ENCODE results near the gene FAM222A.

FAM222A gene

DNA sequence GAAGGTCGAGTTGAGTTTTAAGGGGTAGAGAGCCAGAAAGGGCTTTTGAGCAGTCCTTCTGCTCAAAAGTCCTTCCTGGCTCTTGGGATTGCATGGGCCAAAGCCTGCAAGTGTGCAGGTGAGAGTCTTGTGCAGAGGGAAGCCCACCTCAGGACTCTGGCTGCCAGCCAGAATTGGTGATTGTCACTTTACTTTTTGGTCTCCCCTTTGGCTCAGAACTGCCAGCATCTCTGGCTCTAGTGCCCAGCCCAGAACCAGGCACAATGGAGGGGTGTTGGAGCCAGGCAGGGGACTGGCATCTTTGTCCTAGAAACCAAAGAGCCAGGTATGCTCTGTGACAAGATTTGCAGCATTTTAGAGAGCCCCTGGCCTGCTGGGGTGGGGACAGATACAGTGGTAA is 23.5 kb downstream of the FAM222A start:
- no peak overlapping the region for H3K9ac ChIP-seq (ENCODE audit: low read depth, low read length)
- peaks cover 22% of the 10 kb centered on the region for H3K27me3 ChIP-seq (ENCODE audit: control insufficient read depth, insufficient read depth, low read length)
- H3K36me3 ChIP-seq (ENCODE audit: insufficient read depth, low read length) = no peaks in the 10 kb centered on the region
- H3K4me1 ChIP-seq (ENCODE audit: control insufficient read depth, insufficient read depth, low read length) = peaks cover 3% of the 10 kb centered on the region
- no peak overlapping the region for H3K4me2 ChIP-seq (ENCODE audit: low read length)
- no peak overlapping the region for H3K4me3 ChIP-seq (ENCODE audit: low read length)
- H3K9me3 ChIP-seq (replicated peaks; ENCODE audit: low read length) = no peaks in the 10 kb centered on the region

DNA sequence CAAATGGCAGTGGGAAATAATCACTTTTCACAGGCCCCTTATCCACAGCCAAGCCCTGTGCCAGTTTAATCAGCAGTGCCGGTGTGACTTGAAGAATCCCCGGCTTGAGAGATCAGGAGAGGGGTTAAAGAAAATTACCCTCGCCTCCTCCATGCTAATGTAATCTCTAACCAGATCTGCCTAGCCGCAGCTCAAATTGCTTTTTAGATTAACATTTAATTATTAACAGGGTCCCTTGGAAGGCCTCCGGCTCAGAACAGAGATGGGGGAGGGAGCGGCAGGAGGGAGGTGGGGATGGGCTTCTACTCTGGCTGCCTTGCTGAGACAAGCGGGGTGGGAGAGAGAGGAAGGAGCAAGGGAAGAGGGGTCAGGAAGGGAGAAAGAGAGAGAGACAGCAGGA is 24.0 kb downstream of the FAM222A start:
- peaks cover 22% of the 10 kb centered on the region for H3K27me3 ChIP-seq (ENCODE audit: control insufficient read depth, insufficient read depth, low read length)
- no peak overlapping the region for H3K4me2 ChIP-seq (ENCODE audit: low read length)
- peaks cover 3% of the 10 kb centered on the region for H3K4me1 ChIP-seq (ENCODE audit: control insufficient read depth, insufficient read depth, low read length)
- H3K4me3 ChIP-seq (ENCODE audit: low read length) = no peak overlapping the region
- H3K9me3 ChIP-seq (replicated peaks; ENCODE audit: low read length) = no peaks in the 10 kb centered on the region
- no peaks in the 10 kb centered on the region for H3K36me3 ChIP-seq (ENCODE audit: insufficient read depth, low read length)
- H3K9ac ChIP-seq (ENCODE audit: low read depth, low read length) = no peak overlapping the region

DNA sequence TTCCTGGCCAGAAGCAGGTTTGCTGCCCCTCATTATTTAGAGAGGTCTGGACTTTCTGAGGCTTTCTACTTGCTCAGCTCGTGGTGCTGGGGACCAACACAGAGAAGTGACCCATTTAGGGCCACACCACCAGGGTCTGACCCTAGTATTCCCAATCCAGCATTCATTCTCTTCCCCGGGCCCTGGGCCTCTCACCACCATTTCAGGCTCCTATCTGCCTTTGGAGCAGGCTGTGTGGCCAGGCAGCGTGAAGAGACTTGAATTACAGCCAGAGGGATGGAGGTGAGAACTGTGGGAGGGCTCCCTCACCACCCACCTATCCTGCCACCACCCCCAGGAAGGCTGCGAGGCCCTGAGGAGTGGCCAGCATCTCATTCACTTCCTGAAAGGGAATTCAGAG is 24.6 kb downstream of the FAM222A start:
- no peak overlapping the region for H3K4me3 ChIP-seq (ENCODE audit: low read length)
- H3K9ac ChIP-seq (ENCODE audit: low read depth, low read length) = no peak overlapping the region
- no peak overlapping the region for H3K4me2 ChIP-seq (ENCODE audit: low read length)
- H3K9me3 ChIP-seq (replicated peaks; ENCODE audit: low read length) = no peaks in the 10 kb centered on the region
- no peaks in the 10 kb centered on the region for H3K36me3 ChIP-seq (ENCODE audit: insufficient read depth, low read length)
- H3K27me3 ChIP-seq (ENCODE audit: control insufficient read depth, insufficient read depth, low read length) = peaks cover 22% of the 10 kb centered on the region
- H3K4me1 ChIP-seq (ENCODE audit: control insufficient read depth, insufficient read depth, low read length) = peaks cover 3% of the 10 kb centered on the region

DNA sequence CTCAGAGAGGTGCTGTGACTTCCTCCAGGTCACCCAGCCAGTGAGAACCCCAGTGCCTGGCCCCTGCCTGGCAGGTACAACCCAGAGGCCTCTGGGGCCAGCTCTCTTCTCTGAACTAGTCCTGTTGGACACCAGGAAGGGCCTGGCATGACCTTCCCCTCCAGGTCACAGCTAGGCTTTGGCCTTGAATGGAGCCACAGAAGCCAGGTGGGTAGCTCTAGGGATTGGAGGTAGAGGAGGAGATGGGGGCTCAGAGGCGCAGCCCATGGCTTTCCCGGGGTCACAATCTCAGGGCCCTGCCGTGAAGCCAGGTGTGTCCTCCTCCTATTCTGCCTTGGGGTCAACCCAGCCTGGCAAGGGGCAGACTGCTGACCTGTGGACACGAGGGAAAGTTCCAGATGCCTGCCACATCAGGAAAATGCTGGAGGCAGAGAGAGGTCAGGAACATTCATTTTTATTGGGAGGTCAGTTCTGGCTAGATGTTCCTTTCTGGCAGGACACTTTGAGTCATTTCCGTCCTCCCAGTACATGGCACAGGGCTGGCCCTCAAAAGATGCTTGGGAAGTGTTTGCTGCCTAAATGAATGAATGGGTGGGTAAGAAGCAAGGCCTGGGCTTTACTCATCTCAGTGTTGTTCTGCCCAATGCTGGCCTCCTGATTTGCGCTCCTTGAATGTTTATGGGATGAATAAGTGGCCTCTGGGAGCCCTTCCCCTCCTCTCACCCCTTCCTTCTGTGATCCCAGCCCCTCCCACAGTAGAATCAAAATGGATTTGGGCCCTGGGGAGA is 25.4 kb downstream of the FAM222A start:
- Histone ChIP-seq H3K9me3 (replicated peaks; ENCODE audit: low read length) (no peaks in the 10 kb centered on the region), H3K4me1 (ENCODE audit: control insufficient read depth, insufficient read depth, low read length) (peaks cover 3% of the 10 kb centered on the region), H3K27me3 (ENCODE audit: control insufficient read depth, insufficient read depth, low read length) (peaks cover 17% of the 10 kb centered on the region), H3K4me2 (ENCODE audit: low read length) (no peak overlapping the region), H3K9ac (ENCODE audit: low read depth, low read length) (no peak overlapping the region), H3K4me3 (ENCODE audit: low read length) (no peak overlapping the region), H3K36me3 (ENCODE audit: insufficient read depth, low read length) (no peaks in the 10 kb centered on the region)

DNA sequence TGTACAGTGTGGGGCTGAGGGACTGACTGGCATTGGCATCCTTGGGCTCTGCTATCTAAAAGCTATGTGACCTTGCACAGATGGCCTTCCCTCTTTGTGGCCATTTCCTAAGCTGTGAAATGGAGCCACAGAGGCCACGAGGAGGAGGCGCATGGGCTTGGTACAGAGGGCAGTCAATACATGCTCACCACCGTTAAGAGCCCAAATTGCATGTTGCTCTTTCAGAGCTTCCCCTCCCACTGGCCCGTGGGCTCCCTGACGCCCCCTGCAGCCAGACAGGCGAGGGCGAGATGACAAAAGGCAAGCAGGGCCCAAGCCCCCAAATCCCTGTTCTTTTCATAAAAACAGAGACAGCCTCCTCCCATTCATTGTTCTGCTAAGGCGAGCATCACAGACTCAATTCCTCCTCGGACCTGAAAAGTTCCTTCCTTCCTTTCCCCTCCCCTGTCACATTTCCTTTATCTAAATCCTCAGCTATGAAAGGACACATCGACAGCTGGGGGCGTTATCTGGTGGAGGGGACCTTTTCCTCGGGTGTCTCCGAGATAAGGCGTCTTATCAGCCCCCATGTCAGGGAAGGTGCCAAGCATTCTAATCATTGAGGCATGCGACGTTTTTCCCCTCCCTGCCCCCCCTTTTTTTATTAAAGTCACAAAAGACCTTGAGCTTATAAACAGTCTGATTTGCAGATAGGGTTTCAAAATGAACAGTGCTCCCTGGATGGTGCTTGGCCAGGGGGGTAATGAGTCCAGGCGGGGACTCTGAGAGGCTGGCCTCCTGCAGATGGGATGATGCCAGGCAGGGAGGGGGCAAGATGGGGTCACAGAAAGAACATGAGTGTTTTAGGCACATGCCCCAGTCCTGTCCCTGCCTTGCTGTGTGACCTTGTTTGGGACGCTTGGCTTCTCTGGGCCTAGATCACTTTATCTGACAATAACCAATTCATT is 26.4 kb downstream of the FAM222A start:
- H3K36me3 ChIP-seq (ENCODE audit: insufficient read depth, low read length) = no peaks in the 10 kb centered on the region
- no peak overlapping the region for H3K9ac ChIP-seq (ENCODE audit: low read depth, low read length)
- no peak overlapping the region for H3K4me3 ChIP-seq (ENCODE audit: low read length)
- no peaks in the 10 kb centered on the region for H3K9me3 ChIP-seq (replicated peaks; ENCODE audit: low read length)
- no peak overlapping the region for H3K4me2 ChIP-seq (ENCODE audit: low read length)
- H3K27me3 ChIP-seq (ENCODE audit: control insufficient read depth, insufficient read depth, low read length) = peaks cover 8% of the 10 kb centered on the region
- H3K4me1 ChIP-seq (ENCODE audit: control insufficient read depth, insufficient read depth, low read length) = peaks cover 3% of the 10 kb centered on the region

DNA sequence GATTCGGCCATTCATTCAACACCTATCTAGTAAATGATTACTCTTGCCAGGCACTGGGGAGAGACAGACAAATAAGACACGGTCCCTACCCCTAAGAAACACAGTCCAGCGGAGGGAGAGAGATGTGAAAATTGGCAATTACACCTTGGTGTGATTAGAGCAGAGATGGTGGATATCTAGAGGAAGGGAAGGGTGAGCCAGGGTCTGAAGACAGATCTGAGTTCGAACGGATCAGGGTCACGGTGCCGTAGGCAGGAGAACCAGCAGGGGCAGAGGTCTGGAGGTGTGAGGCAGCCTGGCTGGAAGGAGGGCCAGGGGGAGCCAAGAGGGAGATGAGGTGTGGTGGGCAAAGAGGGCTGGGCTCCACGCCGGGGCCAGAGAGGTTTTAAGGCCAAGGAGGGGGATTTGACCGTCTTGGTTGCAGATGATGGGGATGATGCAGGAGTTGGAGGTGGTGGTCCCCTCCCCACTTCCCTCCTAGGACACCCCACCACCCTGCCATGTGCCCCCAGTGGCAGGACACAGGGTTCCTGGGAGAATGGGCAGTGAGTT is 27.1 kb downstream of the FAM222A start:
- Histone ChIP-seq H3K4me3 (ENCODE audit: low read length) (no peak overlapping the region), H3K36me3 (ENCODE audit: insufficient read depth, low read length) (no peaks in the 10 kb centered on the region), H3K4me1 (ENCODE audit: control insufficient read depth, insufficient read depth, low read length) (peaks cover 3% of the 10 kb centered on the region), H3K4me2 (ENCODE audit: low read length) (no peak overlapping the region), H3K9ac (ENCODE audit: low read depth, low read length) (no peak overlapping the region), H3K27me3 (ENCODE audit: control insufficient read depth, insufficient read depth, low read length) (peaks cover 6% of the 10 kb centered on the region), H3K9me3 (replicated peaks; ENCODE audit: low read length) (no peaks in the 10 kb centered on the region)

DNA sequence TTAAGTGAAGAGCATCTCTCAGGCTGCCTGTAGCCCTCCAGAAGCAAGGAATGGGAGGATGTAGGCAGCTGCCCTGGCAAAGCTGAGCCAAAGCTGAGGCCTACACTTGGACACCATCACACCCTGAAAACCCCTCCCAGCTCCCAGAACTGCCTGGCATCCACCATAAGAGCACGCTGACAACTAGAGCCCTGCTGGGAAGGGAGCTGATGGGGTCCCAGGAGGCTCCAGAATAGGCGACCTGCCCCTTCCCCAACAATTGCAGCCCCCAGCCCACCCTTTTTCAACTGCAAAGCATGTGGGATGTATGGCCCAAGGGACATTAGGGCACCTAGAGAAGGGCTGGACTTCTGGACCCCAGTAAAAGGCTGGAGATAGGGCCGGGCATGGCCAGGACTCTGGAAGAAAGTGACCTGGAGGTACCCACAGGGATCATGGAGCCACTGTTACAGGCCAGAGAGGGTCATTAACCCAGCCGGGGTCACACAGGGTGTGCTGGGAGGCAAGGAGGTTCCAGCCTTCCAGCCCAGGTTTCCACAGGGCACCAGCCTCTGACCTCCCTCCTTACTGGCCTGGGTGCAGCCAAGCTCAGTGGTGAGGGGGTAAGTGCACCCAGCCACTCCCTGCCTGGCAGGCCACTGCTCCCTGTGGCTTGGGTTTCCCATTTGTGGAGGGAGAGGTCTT is 27.8 kb downstream of the FAM222A start:
- Histone ChIP-seq H3K36me3 (ENCODE audit: insufficient read depth, low read length) (no peaks in the 10 kb centered on the region), H3K27me3 (ENCODE audit: control insufficient read depth, insufficient read depth, low read length) (no peaks in the 10 kb centered on the region), H3K4me1 (ENCODE audit: control insufficient read depth, insufficient read depth, low read length) (peaks cover 3% of the 10 kb centered on the region), H3K9ac (ENCODE audit: low read depth, low read length) (no peak overlapping the region), H3K4me2 (ENCODE audit: low read length) (no peak overlapping the region), H3K9me3 (replicated peaks; ENCODE audit: low read length) (no peaks in the 10 kb centered on the region), H3K4me3 (ENCODE audit: low read length) (no peak overlapping the region)

DNA sequence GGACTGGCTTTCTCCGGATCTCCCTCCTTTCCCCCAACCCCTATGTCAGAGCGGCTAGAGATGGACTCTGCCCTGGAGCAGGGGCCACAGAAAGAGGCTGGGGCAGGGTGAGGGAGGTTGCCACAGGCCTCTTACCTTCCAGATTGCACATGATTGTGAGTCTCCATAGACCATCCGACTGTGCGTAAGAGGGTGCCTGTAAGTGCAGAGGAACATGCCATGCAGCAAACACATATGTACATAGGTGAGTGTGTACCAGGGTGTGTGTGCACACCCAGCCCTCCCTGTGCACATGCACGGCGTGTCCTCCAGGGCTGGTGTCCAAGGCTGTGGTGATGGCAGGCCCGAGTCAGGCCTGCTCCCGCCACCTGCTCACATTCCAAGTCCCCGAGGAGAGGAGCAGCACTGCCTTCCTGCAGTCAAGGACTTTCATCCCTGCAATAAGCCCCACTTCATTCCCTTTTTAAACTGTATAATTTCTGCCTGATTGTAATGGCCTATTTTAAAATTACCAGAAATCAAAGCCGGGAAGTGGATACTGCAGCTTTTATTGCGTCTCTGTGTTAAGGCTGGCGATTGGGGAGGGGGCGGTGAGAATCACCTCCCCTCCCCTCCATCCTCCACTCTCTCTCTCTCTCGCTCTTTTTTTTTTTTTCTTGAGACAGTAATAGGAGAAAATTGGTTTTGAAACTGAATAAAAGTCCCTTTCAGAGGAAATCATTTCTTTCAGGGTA is 28.5 kb downstream of the FAM222A start:
- no peaks in the 10 kb centered on the region for H3K9me3 ChIP-seq (replicated peaks; ENCODE audit: low read length)
- no peak overlapping the region for H3K9ac ChIP-seq (ENCODE audit: low read depth, low read length)
- no peaks in the 10 kb centered on the region for H3K27me3 ChIP-seq (ENCODE audit: control insufficient read depth, insufficient read depth, low read length)

DNA sequence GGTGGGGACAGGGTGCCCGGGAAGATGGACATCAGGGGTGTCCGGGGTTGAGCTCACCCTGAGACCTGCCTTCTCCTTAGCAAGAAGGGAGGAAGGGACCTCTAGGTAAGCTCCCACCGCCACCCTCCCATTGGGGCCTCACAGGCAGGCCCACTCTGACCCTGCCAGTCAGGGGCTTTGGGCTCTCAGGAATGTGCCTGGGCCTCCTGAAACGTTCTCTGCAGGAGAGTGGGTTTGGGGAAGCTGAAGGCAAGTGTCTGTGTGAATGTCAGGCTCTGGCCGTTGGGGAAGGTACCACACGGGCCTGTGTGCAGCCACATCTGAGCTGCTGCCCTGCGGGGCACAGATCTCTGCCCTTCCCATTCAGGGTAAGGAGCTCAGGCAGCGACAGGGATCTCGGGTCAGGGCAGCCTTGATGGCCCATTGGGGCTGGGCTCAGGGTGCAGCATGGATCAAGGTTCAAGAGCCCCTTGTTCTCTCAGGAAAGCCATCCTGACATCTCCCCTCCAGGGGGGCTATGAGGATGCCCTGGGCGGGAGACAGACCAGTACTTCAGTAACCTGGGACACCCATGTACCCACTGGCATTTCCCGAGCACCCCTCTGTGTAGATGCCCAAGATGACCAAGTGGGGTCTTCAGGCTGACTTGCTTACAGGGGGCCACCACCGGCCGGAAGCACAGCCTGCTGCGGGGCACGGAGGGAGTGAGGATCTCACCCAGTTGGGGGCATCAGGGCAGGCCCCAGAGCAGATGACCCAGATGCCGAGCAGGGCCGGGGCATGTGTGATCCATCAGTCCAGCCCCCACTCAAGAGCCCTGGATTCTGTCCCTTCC is 29.7 kb downstream of the FAM222A start:
- H3K36me3 ChIP-seq (ENCODE audit: insufficient read depth, low read length) = no peaks in the 10 kb centered on the region
- no peaks in the 10 kb centered on the region for H3K9me3 ChIP-seq (replicated peaks; ENCODE audit: low read length)
- H3K4me1 ChIP-seq (ENCODE audit: control insufficient read depth, insufficient read depth, low read length) = peaks cover 3% of the 10 kb centered on the region
- H3K4me3 ChIP-seq (ENCODE audit: low read length) = no peak overlapping the region
- no peak overlapping the region for H3K4me2 ChIP-seq (ENCODE audit: low read length)
- H3K27me3 ChIP-seq (ENCODE audit: control insufficient read depth, insufficient read depth, low read length) = no peaks in the 10 kb centered on the region
- no peak overlapping the region for H3K9ac ChIP-seq (ENCODE audit: low read depth, low read length)

More for the DNA sequence above, 28.5 kb downstream of the FAM222A start:
- Histone ChIP-seq H3K36me3 (ENCODE audit: insufficient read depth, low read length) (no peaks in the 10 kb centered on the region), H3K4me3 (ENCODE audit: low read length) (no peak overlapping the region), H3K4me2 (ENCODE audit: low read length) (no peak overlapping the region), H3K4me1 (ENCODE audit: control insufficient read depth, insufficient read depth, low read length) (peaks cover 3% of the 10 kb centered on the region)

DNA sequence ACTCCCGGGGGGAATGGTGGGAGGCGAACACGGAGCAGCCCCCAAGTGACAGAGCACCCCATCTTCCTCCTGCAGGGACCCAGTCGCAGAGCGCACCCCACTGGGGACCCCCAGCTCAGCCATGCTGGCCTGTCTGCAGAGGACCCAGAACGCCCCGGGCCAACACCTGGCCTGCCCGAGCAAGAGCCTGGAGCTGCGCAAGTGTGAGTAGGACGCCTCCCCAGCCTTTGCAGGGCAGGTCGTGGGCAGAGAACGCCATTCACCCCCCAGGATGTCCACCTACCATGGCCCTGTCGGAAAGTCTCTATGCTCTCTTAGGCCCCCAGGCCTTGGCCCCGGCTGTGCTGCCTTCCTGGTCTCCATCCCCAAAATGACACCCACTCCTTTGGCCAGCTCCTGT is 30.4 kb downstream of the FAM222A start:
- Histone ChIP-seq H3K4me3 (ENCODE audit: low read length) (no peak overlapping the region), H3K27me3 (ENCODE audit: control insufficient read depth, insufficient read depth, low read length) (no peaks in the 10 kb centered on the region), H3K36me3 (ENCODE audit: insufficient read depth, low read length) (no peaks in the 10 kb centered on the region), H3K4me1 (ENCODE audit: control insufficient read depth, insufficient read depth, low read length) (peaks cover 1% of the 10 kb centered on the region), H3K9ac (ENCODE audit: low read depth, low read length) (no peak overlapping the region), H3K4me2 (ENCODE audit: low read length) (no peak overlapping the region), H3K9me3 (replicated peaks; ENCODE audit: low read length) (no peaks in the 10 kb centered on the region)
